ENCODE results near the gene RAI1.

Gene RAI1

DNA sequence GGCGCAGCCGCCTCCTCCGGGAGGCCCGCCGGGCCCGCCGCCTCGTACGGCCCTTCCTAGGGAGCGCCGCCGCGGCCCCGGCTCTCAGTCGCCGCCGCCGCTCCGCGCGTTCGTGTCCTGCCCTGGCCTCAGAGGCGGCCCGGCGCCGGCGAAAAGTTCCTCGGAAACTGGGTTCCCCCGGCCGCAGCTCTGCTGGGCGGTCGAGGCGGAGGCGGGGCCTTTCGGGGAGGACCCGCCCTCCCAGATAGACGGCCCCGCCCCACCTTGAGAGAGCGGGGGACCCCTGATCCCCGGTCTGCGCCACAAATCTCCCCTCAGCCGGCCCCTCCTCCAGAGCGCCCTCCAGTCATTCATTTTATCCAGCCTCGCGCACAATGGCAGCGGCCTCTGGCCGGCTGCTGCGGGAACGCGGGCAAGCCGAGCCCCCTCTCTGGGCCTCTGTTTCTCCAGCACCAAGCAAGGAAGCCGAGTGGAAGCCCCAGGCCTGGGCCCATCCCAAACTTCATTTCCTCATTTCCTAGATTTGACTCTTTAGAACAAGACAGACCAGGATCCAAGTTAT is 155.6 kb downstream of the RAI1 start, which contains the start of gene SREBF1:
Gene SREBF1 (minus strand): TSS at position 169 of the 562 bp plus-strand sequence. CDS start 169 bp downstream, outside the sequence.
- TF ChIP-seq FOXP2 (optimal IDR thresholded peaks at IDR 0.05; ENCODE audit: borderline replicate concordance, extremely low read depth, extremely low read length, insufficient read depth) (peak; percentile 11), TAF1 (IDR thresholded peaks at IDR 0.05; ENCODE audit: borderline replicate concordance, insufficient read depth, low read length) (no peak), POLR2AphosphoS5 (IDR thresholded peaks at IDR 0.05; ENCODE audit: low read depth, low read length) (0 out of 2 replicates have a peak, but pooled peaks have one; percentile 4), SIN3A (IDR thresholded peaks at IDR 0.05; ENCODE audit: borderline replicate concordance, insufficient read depth, low read length) (no peak)
- TF ChIP-seq, protein P1, sequence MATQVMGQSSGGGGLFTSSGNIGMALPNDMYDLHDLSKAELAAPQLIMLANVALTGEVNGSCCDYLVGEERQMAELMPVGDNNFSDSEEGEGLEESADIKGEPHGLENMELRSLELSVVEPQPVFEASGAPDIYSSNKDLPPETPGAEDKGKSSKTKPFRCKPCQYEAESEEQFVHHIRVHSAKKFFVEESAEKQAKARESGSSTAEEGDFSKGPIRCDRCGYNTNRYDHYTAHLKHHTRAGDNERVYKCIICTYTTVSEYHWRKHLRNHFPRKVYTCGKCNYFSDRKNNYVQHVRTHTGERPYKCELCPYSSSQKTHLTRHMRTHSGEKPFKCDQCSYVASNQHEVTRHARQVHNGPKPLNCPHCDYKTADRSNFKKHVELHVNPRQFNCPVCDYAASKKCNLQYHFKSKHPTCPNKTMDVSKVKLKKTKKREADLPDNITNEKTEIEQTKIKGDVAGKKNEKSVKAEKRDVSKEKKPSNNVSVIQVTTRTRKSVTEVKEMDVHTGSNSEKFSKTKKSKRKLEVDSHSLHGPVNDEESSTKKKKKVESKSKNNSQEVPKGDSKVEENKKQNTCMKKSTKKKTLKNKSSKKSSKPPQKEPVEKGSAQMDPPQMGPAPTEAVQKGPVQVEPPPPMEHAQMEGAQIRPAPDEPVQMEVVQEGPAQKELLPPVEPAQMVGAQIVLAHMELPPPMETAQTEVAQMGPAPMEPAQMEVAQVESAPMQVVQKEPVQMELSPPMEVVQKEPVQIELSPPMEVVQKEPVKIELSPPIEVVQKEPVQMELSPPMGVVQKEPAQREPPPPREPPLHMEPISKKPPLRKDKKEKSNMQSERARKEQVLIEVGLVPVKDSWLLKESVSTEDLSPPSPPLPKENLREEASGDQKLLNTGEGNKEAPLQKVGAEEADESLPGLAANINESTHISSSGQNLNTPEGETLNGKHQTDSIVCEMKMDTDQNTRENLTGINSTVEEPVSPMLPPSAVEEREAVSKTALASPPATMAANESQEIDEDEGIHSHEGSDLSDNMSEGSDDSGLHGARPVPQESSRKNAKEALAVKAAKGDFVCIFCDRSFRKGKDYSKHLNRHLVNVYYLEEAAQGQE (IDR thresholded peaks at IDR 0.05; ENCODE audit: insufficient read depth in 1 of 2, low read depth in 2 of 2, low read length in 2 of 2): 0 out of 4 replicates have a peak, but pooled peaks of 1 of the 2 experiments have one; percentile 31

DNA sequence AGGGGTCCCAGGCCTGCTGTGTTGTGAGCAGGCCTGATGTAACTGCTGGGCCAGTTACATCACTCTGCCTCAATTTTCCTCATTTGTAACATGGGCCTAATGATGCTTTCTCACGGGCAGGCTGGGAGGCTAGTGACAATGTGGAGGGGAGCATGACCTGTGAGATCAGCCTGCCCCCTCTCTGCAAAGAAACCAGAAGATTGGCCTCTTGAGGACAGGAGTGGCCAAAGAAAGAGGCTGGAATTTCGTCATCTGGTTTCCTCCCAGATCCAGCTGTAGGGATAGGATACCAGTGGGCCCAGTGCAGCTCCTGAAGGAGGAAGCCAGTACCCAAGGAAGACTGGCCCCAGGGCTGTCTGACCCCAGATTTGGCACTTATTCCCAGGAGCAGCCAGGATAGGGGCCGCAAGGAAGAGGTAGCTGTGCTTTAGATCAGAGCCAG is 156.1 kb downstream of the RAI1 start:
- TF ChIP-seq SIN3A (IDR thresholded peaks at IDR 0.05; ENCODE audit: borderline replicate concordance, insufficient read depth, low read length) (0 out of 2 replicates have a peak, but pooled peaks have one; percentile 12), TAF1 (IDR thresholded peaks at IDR 0.05; ENCODE audit: borderline replicate concordance, insufficient read depth, low read length) (peak; percentile 83; the same call in 1 of the 2 replicates)
- TF ChIP-seq, protein P1 (IDR thresholded peaks at IDR 0.05; ENCODE audit: insufficient read depth in 1 of 2, low read depth in 2 of 2, low read length in 2 of 2): no peak

DNA sequence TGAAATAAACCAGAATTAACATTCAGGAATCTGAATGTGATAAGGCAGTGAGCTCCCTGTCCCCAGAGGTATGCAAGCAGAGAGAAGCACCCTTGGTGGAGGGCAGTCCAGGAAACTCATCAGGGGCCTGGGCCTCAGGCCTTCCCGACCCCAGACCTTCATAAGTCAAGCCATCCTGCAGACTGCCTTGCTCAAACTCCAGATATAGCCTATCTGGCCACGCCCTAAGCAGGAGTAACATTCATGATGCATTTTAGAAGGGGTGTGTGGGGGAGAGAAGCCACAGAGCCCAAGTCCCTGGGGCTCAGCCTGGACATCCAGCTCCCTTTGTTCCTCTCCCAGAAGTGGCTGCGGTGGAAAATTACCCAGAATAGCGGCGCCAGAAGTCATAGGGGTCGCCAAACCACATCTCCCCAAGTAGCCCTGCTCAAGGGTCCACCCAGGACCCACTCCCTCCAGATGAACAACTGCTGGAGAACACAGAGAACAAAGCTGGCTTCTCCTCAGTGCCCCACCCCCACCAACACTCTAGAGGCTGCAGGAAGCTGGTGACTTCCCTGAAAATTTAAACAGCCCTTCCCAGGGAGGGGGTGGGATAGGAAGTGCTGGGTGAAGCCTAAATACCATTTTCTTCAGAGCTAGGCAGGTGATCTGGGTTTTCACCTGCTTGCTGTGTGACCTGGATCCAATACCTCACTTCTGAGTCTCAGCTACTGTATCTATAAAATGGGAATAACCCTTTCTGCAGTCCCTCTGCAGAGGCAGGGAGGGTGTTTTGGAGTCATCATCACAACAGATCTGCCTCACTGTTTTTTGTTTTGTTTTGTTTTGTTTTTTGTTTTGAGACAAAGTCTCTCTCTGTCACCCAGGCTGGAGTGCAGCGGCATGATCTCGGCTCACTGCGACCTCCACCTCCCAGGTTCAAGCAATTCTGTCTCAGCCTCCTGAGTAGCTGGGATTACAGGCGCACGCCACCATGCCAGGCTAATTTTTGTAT is 157.0 kb downstream of the RAI1 start:
- TF ChIP-seq FOXP2 (optimal IDR thresholded peaks at IDR 0.05; ENCODE audit: borderline replicate concordance, extremely low read depth, extremely low read length, insufficient read depth) (no peak), TAF1 (IDR thresholded peaks at IDR 0.05; ENCODE audit: borderline replicate concordance, insufficient read depth, low read length) (no peak), POLR2AphosphoS5 (IDR thresholded peaks at IDR 0.05; ENCODE audit: low read depth, low read length) (no peak), SIN3A (IDR thresholded peaks at IDR 0.05; ENCODE audit: borderline replicate concordance, insufficient read depth, low read length) (0 out of 2 replicates have a peak, but pooled peaks have one; percentile 21)
- TF ChIP-seq, protein P1 (IDR thresholded peaks at IDR 0.05; ENCODE audit: insufficient read depth in 1 of 2, low read depth in 2 of 2, low read length in 2 of 2): peak in 1 of 2 experiments; percentile 41; a peak in 1 of 4 replicates

DNA sequence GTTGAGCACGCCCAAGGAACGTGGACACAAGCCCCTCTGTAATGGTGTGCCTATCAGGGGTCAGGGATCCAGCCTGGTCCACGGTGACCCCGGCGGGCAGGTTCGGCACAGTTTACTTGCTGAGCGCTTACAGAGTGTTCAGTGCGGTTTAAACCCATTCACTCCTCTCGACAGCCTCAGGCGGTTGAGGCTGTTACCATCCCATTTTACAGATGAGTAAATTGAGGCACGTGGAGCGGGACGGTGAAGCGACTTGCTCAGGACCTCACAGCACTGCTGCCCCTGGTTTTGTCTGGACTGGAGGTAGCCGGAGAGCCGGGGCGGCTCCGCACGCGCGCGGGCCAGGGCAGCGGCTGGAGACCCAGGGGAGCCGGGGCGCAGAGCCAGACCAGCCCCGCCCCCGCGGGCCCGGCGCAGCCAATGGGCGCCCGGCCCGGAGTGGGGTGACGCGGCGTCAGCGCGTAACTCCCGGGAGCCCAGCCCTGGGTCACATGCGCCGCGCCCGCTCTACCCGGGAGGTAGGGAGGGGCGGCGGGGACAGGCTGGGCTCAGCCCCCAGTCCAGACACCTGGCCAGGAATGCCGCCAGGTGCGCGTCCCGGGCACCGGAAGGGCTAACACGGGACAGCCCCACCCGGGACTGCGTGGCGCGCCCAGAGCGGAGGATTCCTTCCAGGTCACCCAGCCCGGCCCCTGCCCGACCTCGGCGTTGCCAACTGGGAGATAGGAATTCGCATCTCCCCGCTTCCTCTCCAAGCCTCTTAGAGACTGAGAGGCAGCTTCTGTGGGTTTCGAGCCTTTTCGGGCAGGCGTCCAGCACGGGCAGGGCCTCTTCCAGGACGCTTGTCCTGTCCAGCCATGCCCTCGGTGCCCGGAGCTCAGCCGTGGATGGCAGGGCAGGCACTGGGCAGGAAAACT is 158.8 kb downstream of the RAI1 start:
- TF ChIP-seq, protein P1 (IDR thresholded peaks at IDR 0.05; ENCODE audit: insufficient read depth in 1 of 2, low read depth in 2 of 2, low read length in 2 of 2): no peak
- no peak for TF ChIP-seq FOXP2 (optimal IDR thresholded peaks at IDR 0.05; ENCODE audit: borderline replicate concordance, extremely low read depth, extremely low read length, insufficient read depth)
- no peak for TF ChIP-seq TAF1 (IDR thresholded peaks at IDR 0.05; ENCODE audit: borderline replicate concordance, insufficient read depth, low read length)
- TF ChIP-seq SIN3A (IDR thresholded peaks at IDR 0.05; ENCODE audit: borderline replicate concordance, insufficient read depth, low read length): no peak
- TF ChIP-seq POLR2AphosphoS5 (IDR thresholded peaks at IDR 0.05; ENCODE audit: low read depth, low read length): no peak

Measured in PFSK-1 (cell line).